Astrocyte (in vitro differentiated cells and primary cell): ENCODE measurements around the gene ALDH3B2.

Experiments used
- CTCF ChIP-seq: IDR thresholded peaks from 2 replicates; pipeline ENCODE4 v1.5.1; 2011; ENCODE audit warnings: low read depth, mild to moderate bottlenecking, inconsistent platforms, low read length, moderate library complexity; ENCODE audit not compliant: insufficient read depth
- EZH2 ChIP-seq: IDR thresholded peaks from 2 replicates; pipeline ENCODE4 v1.6.1; 2012; ENCODE audit warnings: mild to moderate bottlenecking, low read length, inconsistent platforms; ENCODE audit not compliant: insufficient read depth

- TF ChIP-seq CTCF = no peak
- no peak for TF ChIP-seq EZH2
These were observed 6.5 kb upstream of the ALDH3B2 start for GRCh38 chr11:67680696-67681470.
